Body of pancreas (tissue), 4 donors: ENCODE data around the gene VWC2L. TPM values are rescaled to one million over a fixed set of nuclear protein-coding genes. Genes with fewer than 3 reads are reported as not detected.

Source experiments
- ATAC-seq: fragments of 150-250 bp; one replicate; pipeline ENCODE4 v1.9.1; 2016
- DNase-seq, 4 donors: peaks; one replicate each; pipeline ENCODE4 v3.0.0-alpha.2; 2019
- H3K27ac ChIP-seq, 4 donors: fragments of 200-600 bp; sonication (generic); 1 replicate in 3 of 4; 2 replicates in 1 of 4; pipeline versions ENCODE4 v1.5.1 to v1.6.1; 2016 to 2019; ENCODE audit warnings: mild to moderate bottlenecking in 1 of 4, mixed read lengths in 1 of 4, moderate library complexity in 1 of 4
- H3K27me3 ChIP-seq, 2 donors: fragments of 200-600 bp; sonication (generic); one replicate each; pipeline ENCODE4 v1.6.0; 2016; ENCODE audit warnings: mild to moderate bottlenecking in 1 of 2
- H3K36me3 ChIP-seq, 2 donors: fragments of 200-600 bp; sonication (generic); replicated peaks in 1 of 2; 2 replicates each; pipeline ENCODE4 v1.5.1; 2016; ENCODE audit warnings: low read depth in 2 of 2; ENCODE audit not compliant: insufficient read depth in 1 of 2
- H3K4me1 ChIP-seq: fragments of 200-600 bp; sonication (generic); one replicate; pipeline ENCODE4 v1.6.0; 2016
- H3K4me3 ChIP-seq, 2 donors: fragments of 200-600 bp; sonication (generic); 1 replicate in 1 of 2; 2 replicates in 1 of 2; pipeline ENCODE4 v1.5.1; 2016 to 2019
- H3K9me3 ChIP-seq, 3 donors: fragments of 200-600 bp; sonication (generic); 1 replicate in 2 of 3; 2 replicates in 1 of 3; pipeline ENCODE4 v1.5.1; 2016
- POLR2A ChIP-seq, 3 donors: fragments of 450-650 bp; IDR thresholded peaks; one replicate each; pipeline ENCODE4 v1.6.1; 2016; ENCODE audit warnings: antibody characterized with exemption in 3 of 3, mild to moderate bottlenecking in 2 of 3
- WGBS, 2 donors: methylation state at CpG; one replicate each; pipeline ENCODE4 v1.1.5; 2017; 5-methylcytosine and 5-hydroxymethylcytosine counted together
- intact Hi-C: fragments of 100-400 bp; cut with DNase I; formaldehyde crosslinking; loops from one replicate; pipeline ENCODE4 v1.15.1; 2023
- total RNA-seq, 2 donors: library from RNA; depleted of rRNA; stranded (reverse); fragments of >200 nt; gene quantifications; one replicate each; pipeline ENCODE4 v1.1.0, GENCODE V29; 2016
- TF ChIP-seq, protein P1 (sequence below), 7 experiments: fragments of 450-650 bp in 4 of 7; fragments of 200-600 bp in 3 of 7; sonication (generic) in 3 of 7; IDR thresholded peaks; one replicate each; pipeline ENCODE4 v1.5.1; 2016 to 2019; ENCODE audit warnings: antibody characterized with exemption in 7 of 7

VWC2L gene
- total RNA-seq, 2 donors from 2014 or later = not detected

DNA sequence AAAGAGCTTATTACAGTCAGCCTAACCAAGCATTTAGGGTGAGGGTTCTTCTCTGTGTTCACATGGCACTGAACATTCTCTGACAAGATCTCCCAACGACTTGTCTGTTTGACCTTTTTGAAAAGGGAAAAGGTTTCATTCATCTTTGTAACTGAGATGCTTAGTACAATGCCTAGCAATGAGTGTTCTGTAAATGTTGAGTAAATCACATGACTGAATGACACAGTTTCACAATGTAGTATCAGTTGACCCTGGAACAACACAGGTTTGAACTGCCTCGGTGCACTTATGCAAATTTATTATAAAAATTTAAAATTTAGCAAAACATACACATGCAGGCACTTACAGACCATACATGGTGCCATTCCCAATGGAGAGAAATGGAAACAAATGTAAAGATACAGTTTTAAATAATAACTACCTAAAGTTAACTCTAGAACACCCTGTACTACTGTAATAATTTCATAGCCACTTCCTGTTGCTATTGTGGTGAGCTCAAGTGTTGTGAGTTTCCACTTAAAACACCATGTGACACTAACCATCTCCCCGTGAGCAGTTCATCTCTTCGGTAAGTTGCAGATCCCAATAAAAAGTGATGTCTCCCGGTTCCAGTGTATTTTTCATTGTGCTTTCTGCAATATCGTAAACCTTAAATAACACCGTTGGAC lies 34.1 kb upstream of the VWC2L start:
- no peak overlapping the region for H3K27ac ChIP-seq
- no peak overlapping the region for H3K4me3 ChIP-seq
- intact Hi-C loops = no loop called here
- WGBS, 2 donors = 77 to 80% methylated on average over 7 of the region's 7 CpGs
- no peaks in the 10 kb centered on the region for H3K27me3 ChIP-seq
- no peaks in the 10 kb centered on the region for H3K36me3 ChIP-seq
- no peaks in the 10 kb centered on the region for H3K4me1 ChIP-seq
- TF ChIP-seq, protein P1, sequence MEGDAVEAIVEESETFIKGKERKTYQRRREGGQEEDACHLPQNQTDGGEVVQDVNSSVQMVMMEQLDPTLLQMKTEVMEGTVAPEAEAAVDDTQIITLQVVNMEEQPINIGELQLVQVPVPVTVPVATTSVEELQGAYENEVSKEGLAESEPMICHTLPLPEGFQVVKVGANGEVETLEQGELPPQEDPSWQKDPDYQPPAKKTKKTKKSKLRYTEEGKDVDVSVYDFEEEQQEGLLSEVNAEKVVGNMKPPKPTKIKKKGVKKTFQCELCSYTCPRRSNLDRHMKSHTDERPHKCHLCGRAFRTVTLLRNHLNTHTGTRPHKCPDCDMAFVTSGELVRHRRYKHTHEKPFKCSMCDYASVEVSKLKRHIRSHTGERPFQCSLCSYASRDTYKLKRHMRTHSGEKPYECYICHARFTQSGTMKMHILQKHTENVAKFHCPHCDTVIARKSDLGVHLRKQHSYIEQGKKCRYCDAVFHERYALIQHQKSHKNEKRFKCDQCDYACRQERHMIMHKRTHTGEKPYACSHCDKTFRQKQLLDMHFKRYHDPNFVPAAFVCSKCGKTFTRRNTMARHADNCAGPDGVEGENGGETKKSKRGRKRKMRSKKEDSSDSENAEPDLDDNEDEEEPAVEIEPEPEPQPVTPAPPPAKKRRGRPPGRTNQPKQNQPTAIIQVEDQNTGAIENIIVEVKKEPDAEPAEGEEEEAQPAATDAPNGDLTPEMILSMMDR (IDR thresholded peaks at IDR 0.05) = no peak
- TF ChIP-seq POLR2A (IDR thresholded peaks at IDR 0.05) = no peak
- ATAC-seq (no peak), DNase-seq (no peak)
- no peaks in the 10 kb centered on the region for H3K9me3 ChIP-seq

DNA sequence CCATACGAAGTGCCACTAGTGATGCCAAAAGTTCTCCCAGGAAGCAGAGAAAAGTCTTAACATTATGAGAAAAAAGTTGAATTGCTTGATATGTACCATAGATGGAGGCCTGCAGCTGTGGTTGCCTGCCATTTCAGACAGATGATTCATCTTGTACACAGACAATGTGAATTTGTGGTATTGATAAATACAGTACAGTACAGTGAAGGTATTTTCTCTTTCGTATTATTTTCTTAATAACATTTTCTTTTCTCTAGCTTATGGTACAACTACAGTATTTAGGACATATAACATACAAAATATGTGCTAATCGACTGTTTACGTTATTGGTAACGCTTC lies 33.6 kb upstream of the VWC2L start:
- H3K9me3 ChIP-seq = no peaks in the 10 kb centered on the region
- no peaks in the 10 kb centered on the region for H3K4me1 ChIP-seq
- intact Hi-C loops = no loop called here
- H3K36me3 ChIP-seq = no peaks in the 10 kb centered on the region
- no peak for TF ChIP-seq POLR2A (IDR thresholded peaks at IDR 0.05)
- H3K4me3 ChIP-seq = no peak overlapping the region
- WGBS, 2 donors = 76 to 84% methylated on average over 5 of the region's 5 CpGs
- no peak for DNase-seq
- no peak overlapping the region for H3K27ac ChIP-seq
- ATAC-seq = no peak
- no peaks in the 10 kb centered on the region for H3K27me3 ChIP-seq

DNA sequence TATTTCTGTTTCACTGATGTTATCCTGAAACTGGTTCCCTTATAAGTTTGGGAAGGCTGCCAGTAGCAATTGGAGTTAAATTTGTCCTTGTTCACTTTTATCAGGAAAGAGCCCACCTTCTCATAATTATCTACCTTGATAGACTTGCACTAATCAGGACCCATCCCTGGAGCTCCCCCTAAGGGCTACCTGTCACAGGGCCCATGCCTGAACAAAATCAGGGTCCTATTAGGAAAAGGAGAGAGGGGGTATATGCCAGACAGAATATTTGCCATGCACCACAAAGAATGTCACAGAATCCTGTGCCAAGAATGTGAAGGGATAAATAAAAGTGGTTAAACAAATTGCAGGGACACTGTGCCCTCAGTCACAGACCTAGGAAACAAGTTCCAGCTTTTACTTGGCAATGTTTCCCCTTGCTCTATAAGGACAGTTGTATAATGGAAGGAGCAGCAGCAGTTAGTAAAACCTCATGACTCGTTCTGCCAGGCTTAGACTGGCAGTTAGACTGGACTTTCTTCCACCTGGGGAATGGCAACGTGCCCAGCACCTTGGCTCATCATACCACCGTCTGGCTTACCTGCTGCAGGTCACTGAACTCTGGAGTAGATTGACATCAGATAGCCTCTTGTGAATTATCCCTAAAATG lies 32.3 kb upstream of the VWC2L start:
- Histone ChIP-seq H3K4me3 (no peak overlapping the region), H3K36me3 (no peaks in the 10 kb centered on the region), H3K27ac (no peak overlapping the region), H3K4me1 (no peaks in the 10 kb centered on the region), H3K9me3 (no peaks in the 10 kb centered on the region), H3K27me3 (no peaks in the 10 kb centered on the region)
- DNase-seq (peak; percentile 15 to 45 (median 24)), ATAC-seq (peak; percentile 15)
- TF ChIP-seq, protein P1 (IDR thresholded peaks at IDR 0.05) = no peak
- no peak for TF ChIP-seq POLR2A (IDR thresholded peaks at IDR 0.05)
- intact Hi-C loops = no loop called here
- 16 to 26% methylated on average over 3 of the region's 3 CpGs for WGBS, 2 donors

DNA sequence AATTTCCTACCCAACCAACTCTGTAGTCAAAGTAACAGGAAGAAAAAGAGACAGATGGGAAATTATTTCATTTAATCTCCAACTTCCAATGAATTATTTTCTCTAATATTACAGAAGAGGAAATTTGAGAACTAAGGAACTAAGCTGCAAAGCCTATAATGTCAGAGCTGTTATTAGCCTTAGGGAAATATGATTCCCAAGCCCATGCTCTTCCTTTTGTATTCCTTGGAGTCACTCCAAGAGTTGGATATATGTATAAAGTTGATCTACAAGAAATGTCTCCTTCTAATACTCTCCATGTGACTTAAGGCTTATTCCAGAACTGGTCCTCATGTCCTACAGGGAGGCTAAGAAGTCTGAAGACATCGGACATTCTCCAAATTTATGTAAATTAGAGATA lies 31.6 kb upstream of the VWC2L start:
- Histone ChIP-seq H3K9me3 (no peaks in the 10 kb centered on the region), H3K36me3 (no peaks in the 10 kb centered on the region), H3K4me1 (no peaks in the 10 kb centered on the region), H3K4me3 (no peak overlapping the region), H3K27me3 (no peaks in the 10 kb centered on the region), H3K27ac (no peak overlapping the region)
- 73 to 76% methylated on average over 1 of the region's 1 CpG for WGBS, 2 donors
- DNase-seq (no peak), ATAC-seq (no peak)
- intact Hi-C loops = no loop called here
- no peak for TF ChIP-seq POLR2A (IDR thresholded peaks at IDR 0.05)
- TF ChIP-seq, protein P1 (IDR thresholded peaks at IDR 0.05) = no peak

DNA sequence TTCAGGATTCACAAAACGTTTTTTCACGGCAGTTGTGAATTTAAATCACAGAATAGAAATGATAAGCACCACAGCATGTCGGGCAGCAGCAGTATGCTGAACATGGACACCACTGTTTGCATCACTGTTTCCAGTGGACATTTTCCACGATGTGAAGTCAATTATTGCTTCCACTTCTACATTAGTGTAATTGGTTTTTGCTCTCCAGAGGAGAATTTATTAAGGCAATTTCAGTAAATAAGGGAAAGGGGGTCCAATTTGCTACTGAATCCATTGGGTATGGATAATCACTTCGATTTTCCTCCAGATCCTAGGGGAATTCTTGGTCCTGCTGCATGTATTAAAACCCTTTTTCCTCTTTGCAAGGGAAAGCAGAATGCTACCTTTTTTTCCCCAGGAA lies 30.2 kb upstream of the VWC2L start:
- Histone ChIP-seq H3K27ac (no peak overlapping the region), H3K9me3 (no peaks in the 10 kb centered on the region), H3K4me1 (no peaks in the 10 kb centered on the region), H3K4me3 (no peak overlapping the region), H3K36me3 (no peaks in the 10 kb centered on the region), H3K27me3 (no peaks in the 10 kb centered on the region)
- no peak for DNase-seq
- ATAC-seq = no peak
- intact Hi-C loops = no loop called here
- WGBS, 2 donors = 40 to 57% methylated on average over 5 of the region's 5 CpGs
- no peak for TF ChIP-seq POLR2A (IDR thresholded peaks at IDR 0.05)
- TF ChIP-seq, protein P1 (IDR thresholded peaks at IDR 0.05) = no peak
